Activated CD8-positive, alpha-beta T cell treated with anti-CD3 and anti-CD28 coated beads for 36 hours (primary cell): ENCODE results near the gene CTNNA2. TPM values are rescaled to one million over a fixed set of nuclear protein-coding genes. Genes with fewer than 3 reads are reported as not detected.

Source experiments
- ATAC-seq: fragments of 200-7000 bp; cut with Tn5 transposase; one replicate; pipeline ENCODE4 v1.10.0; 2021; ENCODE audit warnings: mild to moderate bottlenecking, moderate library complexity
- CTCF ChIA-PET: fragments of 350-600 bp; sonication (Branson Sonifier 250); formaldehyde crosslinking; loops from one replicate; lab custom pipeline; 2021; ENCODE audit warnings: antibody characterized with exemption; lab: Charles Lee
- POLR2A ChIA-PET: fragments of 350-600 bp; sonication (Branson Sonifier 250); formaldehyde crosslinking; loops from one replicate; lab custom pipeline; 2021; ENCODE audit warnings: antibody characterized with exemption; lab: Charles Lee
- DNase-seq: peaks from one replicate; pipeline ENCODE4 v3.0.0-alpha.2; 2020
- H3K27ac Mint-ChIP-seq: one replicate; pipeline ENCODE4 v1.8.0; 2021; ENCODE audit warnings: mild to moderate bottlenecking, mixed read lengths
- H3K27me3 Mint-ChIP-seq: one replicate; pipeline ENCODE4 v1.8.0; 2021; ENCODE audit warnings: mixed read lengths
- H3K36me3 Mint-ChIP-seq: one replicate; pipeline ENCODE4 v1.8.0; 2021; ENCODE audit warnings: low read depth, mixed read lengths
- H3K4me1 Mint-ChIP-seq: one replicate; pipeline ENCODE4 v1.8.0; 2021; ENCODE audit warnings: low read depth, mixed read lengths
- H3K4me3 Mint-ChIP-seq: one replicate; pipeline ENCODE4 v1.8.0; 2021; ENCODE audit warnings: mild to moderate bottlenecking, moderate library complexity, mixed read lengths
- H3K9me3 Mint-ChIP-seq: one replicate; pipeline ENCODE4 v1.8.0; 2021; ENCODE audit warnings: mixed read lengths
- intact Hi-C: fragments of 100-400 bp; cut with micrococcal nuclease; formaldehyde crosslinking; loops from one replicate; pipeline ENCODE4 v1.10.0; 2022
- total RNA-seq, 2 experiments: library from RNA; stranded (reverse); gene quantifications; one replicate each; pipeline ENCODE4 v1.2.3, GENCODE V29; 2021
- TF ChIP-seq, protein P1 (sequence below): fragments of 200-600 bp; IDR thresholded peaks from one replicate; pipeline ENCODE4 v1.8.0; 2022; ENCODE audit warnings: antibody characterized with exemption, mild to moderate bottlenecking

The CTNNA2 gene
- total RNA-seq, 2 experiments from 2014 or later = not detected

DNA sequence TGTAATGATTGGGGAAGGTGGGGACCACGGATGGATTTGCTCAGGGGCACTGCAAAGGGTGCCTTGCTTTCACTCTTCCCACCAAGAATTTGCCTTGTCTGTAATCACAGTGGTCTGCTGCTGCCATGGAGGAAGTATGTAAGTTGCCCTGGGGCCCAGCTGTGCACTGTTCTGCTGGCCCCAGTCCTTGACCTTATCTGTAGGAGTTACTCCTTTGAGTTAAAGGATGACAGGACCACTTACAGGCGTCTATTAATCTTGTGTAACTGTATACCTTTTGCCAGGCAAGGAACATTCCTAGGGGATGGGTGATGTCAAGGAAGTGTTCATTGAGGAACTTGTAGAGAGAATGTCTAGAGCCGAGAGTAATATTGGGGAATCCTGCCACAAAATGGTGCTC, 1004.5 kb downstream of the CTNNA2 start:
- H3K27me3 Mint-ChIP-seq = no peaks in the 10 kb centered on the region
- intact Hi-C loops = no loop called here
- no peak overlapping the region for H3K4me3 Mint-ChIP-seq
- DNase-seq (no peak), ATAC-seq (no peak)
- H3K4me1 Mint-ChIP-seq = no peaks in the 10 kb centered on the region
- ChIA-PET CTCF (no interaction called here), POLR2A (no interaction called here)
- no peak overlapping the region for H3K27ac Mint-ChIP-seq
- peaks cover 7% of the 10 kb centered on the region for H3K9me3 Mint-ChIP-seq
- H3K36me3 Mint-ChIP-seq = no peaks in the 10 kb centered on the region
- TF ChIP-seq, protein P1, sequence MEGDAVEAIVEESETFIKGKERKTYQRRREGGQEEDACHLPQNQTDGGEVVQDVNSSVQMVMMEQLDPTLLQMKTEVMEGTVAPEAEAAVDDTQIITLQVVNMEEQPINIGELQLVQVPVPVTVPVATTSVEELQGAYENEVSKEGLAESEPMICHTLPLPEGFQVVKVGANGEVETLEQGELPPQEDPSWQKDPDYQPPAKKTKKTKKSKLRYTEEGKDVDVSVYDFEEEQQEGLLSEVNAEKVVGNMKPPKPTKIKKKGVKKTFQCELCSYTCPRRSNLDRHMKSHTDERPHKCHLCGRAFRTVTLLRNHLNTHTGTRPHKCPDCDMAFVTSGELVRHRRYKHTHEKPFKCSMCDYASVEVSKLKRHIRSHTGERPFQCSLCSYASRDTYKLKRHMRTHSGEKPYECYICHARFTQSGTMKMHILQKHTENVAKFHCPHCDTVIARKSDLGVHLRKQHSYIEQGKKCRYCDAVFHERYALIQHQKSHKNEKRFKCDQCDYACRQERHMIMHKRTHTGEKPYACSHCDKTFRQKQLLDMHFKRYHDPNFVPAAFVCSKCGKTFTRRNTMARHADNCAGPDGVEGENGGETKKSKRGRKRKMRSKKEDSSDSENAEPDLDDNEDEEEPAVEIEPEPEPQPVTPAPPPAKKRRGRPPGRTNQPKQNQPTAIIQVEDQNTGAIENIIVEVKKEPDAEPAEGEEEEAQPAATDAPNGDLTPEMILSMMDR = no peak

DNA sequence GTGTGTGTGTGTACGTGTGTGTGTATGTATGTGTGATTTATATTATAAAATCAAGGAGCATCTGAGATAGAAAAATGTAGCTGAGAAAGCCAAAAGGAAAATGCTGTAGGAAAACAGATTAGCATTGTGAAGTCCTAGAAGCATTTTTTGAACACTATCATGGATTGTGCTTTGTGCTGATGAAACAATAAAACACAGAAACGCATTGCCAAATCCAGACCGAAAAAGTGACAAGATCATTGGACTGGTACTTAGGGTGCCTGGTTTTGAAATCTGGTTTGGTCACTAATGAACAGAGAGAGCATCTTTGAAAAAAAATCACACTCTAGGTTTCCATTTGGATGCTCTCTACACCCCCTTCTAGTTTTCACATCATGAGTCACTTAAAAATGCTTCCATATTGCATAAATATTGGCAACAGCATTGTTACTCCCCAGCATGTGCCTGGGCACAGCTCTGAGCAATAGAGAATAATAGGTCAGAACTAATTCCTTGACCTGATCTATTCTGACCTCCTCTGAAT, 1006.3 kb downstream of the CTNNA2 start:
- H3K27me3 Mint-ChIP-seq = no peaks in the 10 kb centered on the region
- POLR2A ChIA-PET = no interaction called here

DNA sequence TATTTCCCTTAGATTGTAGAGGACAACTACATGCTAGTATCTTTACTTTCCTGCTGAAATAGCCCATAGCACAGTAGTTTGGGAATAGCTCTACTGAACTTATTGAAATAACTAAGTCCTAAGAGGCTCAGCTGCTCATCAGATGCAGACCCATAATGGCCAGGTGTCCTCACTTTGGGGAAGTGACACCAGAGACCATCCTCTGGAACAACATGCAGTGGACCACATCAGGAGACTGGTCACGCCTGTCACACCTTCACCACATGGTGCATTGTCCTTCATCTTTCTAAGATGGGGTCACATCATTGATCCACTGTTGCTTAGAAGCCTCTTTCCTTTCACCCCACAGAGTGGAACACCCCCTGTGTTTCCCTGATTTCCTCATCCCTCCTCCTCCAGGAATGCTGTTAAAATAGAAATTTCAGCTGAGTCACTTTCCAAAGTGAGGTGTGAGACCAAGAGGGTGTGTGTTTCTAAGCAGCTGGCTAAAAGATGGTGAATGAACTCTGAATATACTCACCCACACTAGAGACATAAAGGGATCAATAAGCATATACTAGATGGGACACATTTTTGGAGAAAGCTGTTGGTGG, 1006.9 kb downstream of the CTNNA2 start:
- Mint-ChIP-seq H3K36me3 (no peaks in the 10 kb centered on the region), H3K4me1 (no peaks in the 10 kb centered on the region), H3K9me3 (peaks cover 2% of the 10 kb centered on the region), H3K27me3 (no peaks in the 10 kb centered on the region), H3K4me3 (no peak overlapping the region), H3K27ac (no peak overlapping the region)
- ATAC-seq = no peak
- intact Hi-C loops = no loop called here
- ChIA-PET CTCF (no interaction called here), POLR2A (no interaction called here)
- TF ChIP-seq, protein P1 = no peak
- no peak for DNase-seq

More for the DNA sequence above, 1006.3 kb downstream of the CTNNA2 start:
- no peaks in the 10 kb centered on the region for H3K4me1 Mint-ChIP-seq
- no peaks in the 10 kb centered on the region for H3K36me3 Mint-ChIP-seq
- TF ChIP-seq, protein P1 = no peak
- peaks cover 2% of the 10 kb centered on the region for H3K9me3 Mint-ChIP-seq
- CTCF ChIA-PET = no interaction called here
- no peak overlapping the region for H3K27ac Mint-ChIP-seq
- no peak overlapping the region for H3K4me3 Mint-ChIP-seq
- ATAC-seq = no peak
- intact Hi-C loops = no loop called here
- DNase-seq = no peak

DNA sequence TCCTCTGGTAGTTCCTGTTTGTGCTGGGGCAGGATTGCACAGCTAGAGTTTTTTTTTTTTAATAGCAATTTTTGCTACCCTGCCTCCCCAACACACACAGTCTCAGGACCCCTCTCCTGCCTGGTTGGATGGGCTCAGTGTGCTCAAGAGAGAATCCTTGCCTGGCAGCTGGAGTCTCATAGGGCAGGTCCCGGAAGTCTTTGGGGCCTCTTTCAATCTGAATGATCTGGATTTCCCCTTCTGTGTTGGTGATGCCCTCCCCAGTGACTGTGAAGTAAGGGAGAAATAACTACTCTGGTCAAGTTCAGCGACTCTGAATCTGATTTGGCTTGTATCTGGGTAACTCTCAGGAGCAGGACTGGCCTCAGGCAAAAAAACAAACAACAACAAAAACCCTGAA, 1012.3 kb downstream of the CTNNA2 start:
- H3K4me3 Mint-ChIP-seq = no peak overlapping the region
- ATAC-seq (no peak), DNase-seq (no peak)
- no peaks in the 10 kb centered on the region for H3K27me3 Mint-ChIP-seq
- no peaks in the 10 kb centered on the region for H3K9me3 Mint-ChIP-seq
- no peaks in the 10 kb centered on the region for H3K4me1 Mint-ChIP-seq
- no peaks in the 10 kb centered on the region for H3K36me3 Mint-ChIP-seq
- intact Hi-C loops = no loop called here
- TF ChIP-seq, protein P1 = no peak
- no peak overlapping the region for H3K27ac Mint-ChIP-seq
- ChIA-PET POLR2A (no interaction called here), CTCF (interaction anchor here (0.6 kb wide), 1 partner anchor 51 kb away, joined by 3 read pairs; no protein-coding TSS in a partner anchor)

DNA sequence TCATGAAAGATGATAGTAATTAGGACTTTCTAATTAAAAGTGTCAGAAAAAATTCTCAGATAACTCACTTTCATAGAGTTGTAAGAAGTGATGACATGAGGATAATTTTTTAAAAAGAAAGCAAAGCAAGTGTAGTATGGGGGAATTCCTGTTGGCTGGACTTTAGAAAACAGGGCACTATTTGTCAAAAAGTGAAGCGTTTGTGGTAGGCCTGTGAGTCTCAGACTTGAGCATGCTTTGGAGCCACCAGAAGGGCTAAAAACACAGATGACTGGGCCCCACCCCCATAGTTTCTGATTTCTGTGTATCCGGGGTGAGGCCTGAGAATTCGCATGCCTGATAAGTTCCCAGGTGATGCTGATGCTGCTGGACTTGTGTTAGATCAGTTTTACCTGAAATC, 1014.3 kb downstream of the CTNNA2 start:
- H3K27ac Mint-ChIP-seq = no peak overlapping the region
- no peak for DNase-seq
- H3K36me3 Mint-ChIP-seq = no peaks in the 10 kb centered on the region
- H3K4me1 Mint-ChIP-seq = no peaks in the 10 kb centered on the region
- intact Hi-C loops = no loop called here
- no peaks in the 10 kb centered on the region for H3K9me3 Mint-ChIP-seq
- TF ChIP-seq, protein P1 = no peak
- H3K27me3 Mint-ChIP-seq = no peaks in the 10 kb centered on the region
- ChIA-PET POLR2A (no interaction called here), CTCF (no interaction called here)
- no peak overlapping the region for H3K4me3 Mint-ChIP-seq
- ATAC-seq = no peak
